Measurements from ENCODE around the gene MRPL17.

DNA sequence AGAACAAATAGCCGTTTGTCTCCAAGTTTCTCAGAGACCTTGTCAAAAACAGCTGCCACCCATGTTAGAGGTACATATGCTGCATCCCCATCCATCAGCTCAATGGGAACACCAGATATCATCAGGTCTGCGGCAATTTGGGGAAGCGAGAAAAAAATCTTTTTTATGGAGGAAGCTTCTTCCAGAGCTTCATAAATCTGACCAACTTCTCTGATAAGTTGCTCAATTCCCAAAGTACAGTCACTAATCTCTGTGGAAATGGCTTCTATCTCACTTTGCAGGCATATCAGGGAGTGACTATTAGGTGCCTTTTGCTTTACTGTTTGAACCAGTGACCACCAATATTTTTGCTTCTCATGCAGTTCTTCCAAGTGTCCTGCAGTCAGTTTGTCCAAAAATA is 34.3 kb upstream of the MRPL17 start:
- TF ChIP-seq CTCF (conservative IDR thresholded peaks at IDR 0.05; ENCODE audit: low read length): no peak
- TF ChIP-seq EZH2phosphoT487 (IDR thresholded peaks at IDR 0.05; ENCODE audit: borderline replicate concordance, low read depth, low read length): no peak
